Loucy (cell line): ENCODE measurements around the gene TUBA1C.

ENCODE experiments used
- H2AFZ ChIP-seq: fragments of 200-600 bp; sonication (generic); 2 replicates; pipeline ENCODE4 v1.6.0; 2016; ENCODE audit warnings: antibody characterized with exemption, mild to moderate bottlenecking, low read length, moderate library complexity
- H3F3A ChIP-seq: fragments of 200-600 bp; 2 replicates; pipeline ENCODE4 v1.6.0; 2016; ENCODE audit warnings: antibody characterized with exemption, low read depth, mild to moderate bottlenecking
- H3K27me3 ChIP-seq: fragments of 200-600 bp; sonication (generic); 2 replicates; pipeline ENCODE4 v1.6.1; 2014; ENCODE audit warnings: low read length, mild to moderate bottlenecking; ENCODE audit not compliant: insufficient read depth, poor library complexity, severe bottlenecking
- H3K36me3 ChIP-seq: fragments of 200-600 bp; sonication (generic); 2 replicates; pipeline ENCODE4 v1.6.1; 2016; ENCODE audit warnings: low read length; ENCODE audit not compliant: insufficient read depth
- H3K4me1 ChIP-seq: fragments of 200-600 bp; sonication (generic); 2 replicates; pipeline ENCODE4 v1.5.1; 2014; ENCODE audit warnings: low read length, mild to moderate bottlenecking; ENCODE audit not compliant: insufficient read depth, poor library complexity, severe bottlenecking
- H3K4me2 ChIP-seq: fragments of 200-600 bp; sonication (generic); 2 replicates; pipeline ENCODE4 v1.6.0; 2014; ENCODE audit warnings: antibody characterized with exemption, low read length, low read depth, mild to moderate bottlenecking; ENCODE audit not compliant: poor library complexity, severe bottlenecking
- H3K4me3 ChIP-seq: fragments of 200-600 bp; sonication (generic); 2 replicates; pipeline ENCODE4 v1.5.1; 2014; ENCODE audit warnings: low read length, mild to moderate bottlenecking, mixed read lengths; ENCODE audit not compliant: poor library complexity, severe bottlenecking
- H3K79me2 ChIP-seq: fragments of 200-600 bp; sonication (generic); 2 replicates; pipeline ENCODE4 v1.6.1; 2014; ENCODE audit warnings: low read length; ENCODE audit not compliant: insufficient read depth
- H3K9ac ChIP-seq: fragments of 200-600 bp; sonication (generic); 2 replicates; pipeline ENCODE4 v1.6.0; 2014; ENCODE audit warnings: mild to moderate bottlenecking, low read depth, low read length, moderate library complexity; ENCODE audit not compliant: poor library complexity, severe bottlenecking
- H3K9me2 ChIP-seq: fragments of 200-600 bp; sonication (generic); replicated peaks from 2 replicates; pipeline ENCODE4 v1.6.1; 2016; ENCODE audit warnings: low read depth, low read length, mixed read lengths
- H3K9me3 ChIP-seq: fragments of 200-600 bp; sonication (generic); 2 replicates; pipeline ENCODE4 v1.6.1; 2014; ENCODE audit warnings: mild to moderate bottlenecking, antibody characterized with exemption, low read length, low read depth; ENCODE audit not compliant: insufficient read depth
- H4K20me1 ChIP-seq: fragments of 200-600 bp; sonication (generic); 2 replicates; pipeline ENCODE4 v1.6.0; 2014; ENCODE audit warnings: antibody characterized with exemption, low read length, mild to moderate bottlenecking; ENCODE audit not compliant: insufficient read depth, poor library complexity, severe bottlenecking
- CTCF ChIP-seq: fragments of 200-600 bp; sonication (generic); conservative IDR thresholded peaks from 2 replicates; pipeline ENCODE4 v1.5.1; 2014; ENCODE audit warnings: mild to moderate bottlenecking, antibody characterized with exemption, low read length
- EZH2phosphoT487 ChIP-seq: fragments of 200-600 bp; IDR thresholded peaks from 2 replicates; pipeline ENCODE4 v1.6.1; 2018; ENCODE audit warnings: antibody characterized with exemption, mild to moderate bottlenecking, moderate library complexity, borderline replicate concordance

TUBA1C gene

DNA sequence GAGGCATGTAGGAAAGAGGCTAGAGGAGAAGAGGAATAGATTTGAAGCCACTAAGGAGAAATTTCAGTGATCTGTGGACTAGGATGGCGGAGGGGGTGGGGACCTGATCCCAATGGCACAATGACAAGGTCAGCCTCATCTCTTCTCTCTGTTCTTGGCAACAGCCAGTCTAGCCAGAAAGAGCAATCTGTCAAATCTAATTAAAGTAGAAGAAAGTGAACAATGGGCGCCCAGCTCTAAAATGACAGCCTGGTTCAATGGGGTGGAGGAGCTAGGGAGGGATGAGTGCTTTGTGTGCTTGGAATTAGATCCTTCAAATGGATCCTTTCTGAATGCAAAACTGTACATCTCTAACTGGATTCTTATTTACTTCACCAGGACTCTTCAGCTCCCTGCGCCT lies 37.2 kb upstream of the TUBA1C start:
- Histone ChIP-seq H3K4me2 (no peak overlapping the region), H3K4me1 (peaks cover 4% of the 10 kb centered on the region)

GRCh38 chr12:49228653-49229052 lies 36.2 kb upstream of the TUBA1C start:
- TF ChIP-seq CTCF (no peak), EZH2phosphoT487 (no peak)
- H2AFZ ChIP-seq: no peak overlapping the region

More for the DNA sequence above, 37.2 kb upstream of the TUBA1C start:
- no peaks in the 10 kb centered on the region for H3K9me2 ChIP-seq
- TF ChIP-seq EZH2phosphoT487: no peak
- TF ChIP-seq CTCF: no peak
- H3K9ac ChIP-seq: no peak overlapping the region
- H3K79me2 ChIP-seq: no peaks in the 10 kb centered on the region
- no peaks in the 10 kb centered on the region for H3F3A ChIP-seq
- H4K20me1 ChIP-seq: no peaks in the 10 kb centered on the region
- no peaks in the 10 kb centered on the region for H3K27me3 ChIP-seq
- no peaks in the 10 kb centered on the region for H3K36me3 ChIP-seq
- H3K9me3 ChIP-seq: no peaks in the 10 kb centered on the region
- H3K4me3 ChIP-seq: no peak overlapping the region
- H2AFZ ChIP-seq: no peak overlapping the region

DNA sequence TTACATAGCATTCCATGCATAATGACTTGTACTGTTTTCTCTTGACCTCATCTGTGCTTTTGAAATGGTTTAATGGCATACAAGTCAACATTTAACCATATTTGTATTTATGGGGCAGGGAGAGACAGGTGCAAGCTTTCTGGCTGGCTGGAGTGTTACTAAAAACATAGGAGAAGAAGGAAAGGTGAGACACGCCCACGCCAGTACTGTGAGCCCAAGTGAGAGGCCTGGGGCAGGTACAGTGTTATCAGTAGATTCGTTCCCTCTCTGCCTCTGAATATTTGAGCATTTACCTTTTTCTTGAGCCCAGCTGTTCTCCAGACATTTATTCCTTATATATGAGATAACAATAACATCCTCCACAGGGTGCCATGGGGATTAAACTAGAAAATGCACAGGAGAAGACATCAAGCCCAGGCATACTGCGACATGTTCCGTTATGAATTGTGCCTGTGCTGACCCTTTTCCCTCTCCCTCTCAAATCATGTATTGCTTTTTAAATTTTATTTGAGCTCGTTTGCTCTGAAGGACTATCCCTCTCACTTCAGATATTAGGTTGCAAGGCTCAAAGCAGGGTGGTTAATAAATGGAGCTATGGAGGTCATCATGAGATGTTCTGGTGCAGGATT lies 34.6 kb upstream of the TUBA1C start:
- Histone ChIP-seq H3K9me2 (no peaks in the 10 kb centered on the region), H3K9ac (no peak overlapping the region), H3K4me3 (no peak overlapping the region), H3K4me1 (peaks cover 9% of the 10 kb centered on the region), H3K27me3 (no peaks in the 10 kb centered on the region), H3K36me3 (no peaks in the 10 kb centered on the region), H2AFZ (no peak overlapping the region), H3F3A (no peaks in the 10 kb centered on the region), H4K20me1 (no peaks in the 10 kb centered on the region), H3K9me3 (no peaks in the 10 kb centered on the region), H3K4me2 (no peak overlapping the region), H3K79me2 (no peaks in the 10 kb centered on the region)
- no peak for TF ChIP-seq CTCF
- no peak for TF ChIP-seq EZH2phosphoT487

More at GRCh38 chr12:49228653-49229052, 36.2 kb upstream of the TUBA1C start:
- H3K4me1 ChIP-seq: peaks cover 4% of the 10 kb centered on the region
- H3K9ac ChIP-seq: no peak overlapping the region
- H3K4me3 ChIP-seq: no peak overlapping the region
- no peaks in the 10 kb centered on the region for H3K9me2 ChIP-seq
- H3K79me2 ChIP-seq: no peaks in the 10 kb centered on the region
- H4K20me1 ChIP-seq: no peaks in the 10 kb centered on the region
- no peaks in the 10 kb centered on the region for H3K27me3 ChIP-seq
- H3K9me3 ChIP-seq: no peaks in the 10 kb centered on the region
- no peaks in the 10 kb centered on the region for H3F3A ChIP-seq
- no peak overlapping the region for H3K4me2 ChIP-seq
- H3K36me3 ChIP-seq: no peaks in the 10 kb centered on the region
